ENCODE results near the gene KRT72. TPM values are rescaled to one million over a fixed set of nuclear protein-coding genes. Genes with fewer than 3 reads are reported as not detected.

KRT72 gene
- polyA plus RNA-seq, 1 donor from 2014 or later = not detected

DNA sequence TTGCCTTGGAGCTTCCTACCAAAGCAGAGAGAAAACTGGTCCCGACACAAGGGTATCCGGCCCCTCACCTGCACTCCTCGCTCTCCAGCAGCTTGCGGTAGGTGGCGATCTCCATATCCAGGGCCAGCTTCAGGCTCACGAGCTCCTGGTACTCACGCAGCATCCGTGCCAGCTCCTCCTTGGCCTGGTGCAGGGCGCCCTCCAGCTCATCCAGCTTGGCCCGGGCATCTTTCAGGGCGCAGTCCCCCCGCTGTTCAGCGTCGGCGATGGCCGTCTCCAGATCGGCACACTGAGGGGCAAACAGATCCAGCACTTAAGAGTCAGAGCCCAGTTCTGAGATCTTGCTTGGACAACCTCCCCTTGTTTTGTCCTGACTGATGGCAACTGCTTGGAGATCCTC is 13.7 kb downstream of the KRT72 start:
- Histone ChIP-seq H3K9me2 (ENCODE audit: insufficient read depth, low read length) (no peaks in the 10 kb centered on the region), H3F3A (ENCODE audit: insufficient read depth, low read length, poor library complexity, severe bottlenecking) (no peaks in the 10 kb centered on the region), H3K4me2 (ENCODE audit: low read length) (no peak overlapping the region), H4K20me1 (ENCODE audit: insufficient read depth) (no peaks in the 10 kb centered on the region), H3K9ac (ENCODE audit: low read length) (no peak overlapping the region), H3K9me3 (ENCODE audit: low read length) (no peaks in the 10 kb centered on the region), H3K36me3 (ENCODE audit: insufficient read depth, low read length) (no peaks in the 10 kb centered on the region), H3K27ac (ENCODE audit: low read length) (no peak overlapping the region), H3K4me3 (ENCODE audit: low read length) (no peak overlapping the region), H3K27me3 (ENCODE audit: insufficient read depth, low read depth, low read length) (no peaks in the 10 kb centered on the region), H2AFZ (ENCODE audit: low read depth, low read length) (no peak overlapping the region), H3K79me2 (replicated peaks; ENCODE audit: insufficient read depth, low read length) (no peaks in the 10 kb centered on the region)
- TF ChIP-seq EZH2 (IDR thresholded peaks at IDR 0.05; ENCODE audit: borderline replicate concordance, insufficient read depth, low read length, poor library complexity, severe bottlenecking) (no peak), MXI1 (conservative IDR thresholded peaks at IDR 0.05; ENCODE audit: poor library complexity, severe bottlenecking) (no peak), EP300 (conservative IDR thresholded peaks at IDR 0.05; ENCODE audit: poor library complexity, severe bottlenecking) (no peak), SMC3 (conservative IDR thresholded peaks at IDR 0.05; ENCODE audit: poor library complexity) (no peak), POLR2AphosphoS5 (IDR thresholded peaks at IDR 0.05) (no peak), RAD21 (conservative IDR thresholded peaks at IDR 0.05) (no peak), TAF1 (IDR thresholded peaks at IDR 0.05; ENCODE audit: low read depth) (no peak)
- TF ChIP-seq, protein P1, sequence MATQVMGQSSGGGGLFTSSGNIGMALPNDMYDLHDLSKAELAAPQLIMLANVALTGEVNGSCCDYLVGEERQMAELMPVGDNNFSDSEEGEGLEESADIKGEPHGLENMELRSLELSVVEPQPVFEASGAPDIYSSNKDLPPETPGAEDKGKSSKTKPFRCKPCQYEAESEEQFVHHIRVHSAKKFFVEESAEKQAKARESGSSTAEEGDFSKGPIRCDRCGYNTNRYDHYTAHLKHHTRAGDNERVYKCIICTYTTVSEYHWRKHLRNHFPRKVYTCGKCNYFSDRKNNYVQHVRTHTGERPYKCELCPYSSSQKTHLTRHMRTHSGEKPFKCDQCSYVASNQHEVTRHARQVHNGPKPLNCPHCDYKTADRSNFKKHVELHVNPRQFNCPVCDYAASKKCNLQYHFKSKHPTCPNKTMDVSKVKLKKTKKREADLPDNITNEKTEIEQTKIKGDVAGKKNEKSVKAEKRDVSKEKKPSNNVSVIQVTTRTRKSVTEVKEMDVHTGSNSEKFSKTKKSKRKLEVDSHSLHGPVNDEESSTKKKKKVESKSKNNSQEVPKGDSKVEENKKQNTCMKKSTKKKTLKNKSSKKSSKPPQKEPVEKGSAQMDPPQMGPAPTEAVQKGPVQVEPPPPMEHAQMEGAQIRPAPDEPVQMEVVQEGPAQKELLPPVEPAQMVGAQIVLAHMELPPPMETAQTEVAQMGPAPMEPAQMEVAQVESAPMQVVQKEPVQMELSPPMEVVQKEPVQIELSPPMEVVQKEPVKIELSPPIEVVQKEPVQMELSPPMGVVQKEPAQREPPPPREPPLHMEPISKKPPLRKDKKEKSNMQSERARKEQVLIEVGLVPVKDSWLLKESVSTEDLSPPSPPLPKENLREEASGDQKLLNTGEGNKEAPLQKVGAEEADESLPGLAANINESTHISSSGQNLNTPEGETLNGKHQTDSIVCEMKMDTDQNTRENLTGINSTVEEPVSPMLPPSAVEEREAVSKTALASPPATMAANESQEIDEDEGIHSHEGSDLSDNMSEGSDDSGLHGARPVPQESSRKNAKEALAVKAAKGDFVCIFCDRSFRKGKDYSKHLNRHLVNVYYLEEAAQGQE (IDR thresholded peaks at IDR 0.05; ENCODE audit: borderline replicate concordance) = no peak
- TF ChIP-seq, protein P2, sequence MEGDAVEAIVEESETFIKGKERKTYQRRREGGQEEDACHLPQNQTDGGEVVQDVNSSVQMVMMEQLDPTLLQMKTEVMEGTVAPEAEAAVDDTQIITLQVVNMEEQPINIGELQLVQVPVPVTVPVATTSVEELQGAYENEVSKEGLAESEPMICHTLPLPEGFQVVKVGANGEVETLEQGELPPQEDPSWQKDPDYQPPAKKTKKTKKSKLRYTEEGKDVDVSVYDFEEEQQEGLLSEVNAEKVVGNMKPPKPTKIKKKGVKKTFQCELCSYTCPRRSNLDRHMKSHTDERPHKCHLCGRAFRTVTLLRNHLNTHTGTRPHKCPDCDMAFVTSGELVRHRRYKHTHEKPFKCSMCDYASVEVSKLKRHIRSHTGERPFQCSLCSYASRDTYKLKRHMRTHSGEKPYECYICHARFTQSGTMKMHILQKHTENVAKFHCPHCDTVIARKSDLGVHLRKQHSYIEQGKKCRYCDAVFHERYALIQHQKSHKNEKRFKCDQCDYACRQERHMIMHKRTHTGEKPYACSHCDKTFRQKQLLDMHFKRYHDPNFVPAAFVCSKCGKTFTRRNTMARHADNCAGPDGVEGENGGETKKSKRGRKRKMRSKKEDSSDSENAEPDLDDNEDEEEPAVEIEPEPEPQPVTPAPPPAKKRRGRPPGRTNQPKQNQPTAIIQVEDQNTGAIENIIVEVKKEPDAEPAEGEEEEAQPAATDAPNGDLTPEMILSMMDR (IDR thresholded peaks at IDR 0.05; ENCODE audit: poor library complexity, severe bottlenecking) = no peak

DNA sequence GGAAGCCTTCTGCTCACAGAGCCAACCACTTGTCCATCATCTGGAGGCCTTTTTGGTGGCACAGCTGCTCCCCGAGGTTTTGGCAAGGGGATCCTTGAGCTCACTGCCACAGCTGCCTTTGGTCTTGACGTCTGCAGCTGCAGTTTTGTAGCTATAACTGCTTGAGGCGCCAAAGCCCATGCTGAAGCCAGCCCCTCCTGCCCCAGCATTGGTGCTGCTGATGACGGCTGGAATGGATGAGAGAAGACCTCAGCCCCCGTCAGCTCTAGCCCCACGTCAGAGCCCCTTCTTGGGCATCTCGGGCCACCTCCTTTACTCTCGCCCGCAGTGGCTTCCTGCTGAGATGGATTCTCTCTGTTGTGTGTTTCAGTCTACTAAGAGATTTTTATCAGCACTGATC is 15.3 kb downstream of the KRT72 start:
- Histone ChIP-seq H4K20me1 (ENCODE audit: insufficient read depth) (no peaks in the 10 kb centered on the region), H2AFZ (ENCODE audit: low read depth, low read length) (no peak overlapping the region), H3K4me3 (ENCODE audit: low read length) (no peak overlapping the region), H3F3A (ENCODE audit: insufficient read depth, low read length, poor library complexity, severe bottlenecking) (no peaks in the 10 kb centered on the region), H3K9me3 (ENCODE audit: low read length) (no peaks in the 10 kb centered on the region), H3K9me2 (ENCODE audit: insufficient read depth, low read length) (no peaks in the 10 kb centered on the region), H3K4me2 (ENCODE audit: low read length) (no peak overlapping the region), H3K27ac (ENCODE audit: low read length) (no peak overlapping the region), H3K27me3 (ENCODE audit: insufficient read depth, low read depth, low read length) (no peaks in the 10 kb centered on the region), H3K79me2 (replicated peaks; ENCODE audit: insufficient read depth, low read length) (no peaks in the 10 kb centered on the region), H3K9ac (ENCODE audit: low read length) (no peak overlapping the region), H3K36me3 (ENCODE audit: insufficient read depth, low read length) (no peaks in the 10 kb centered on the region)
- TF ChIP-seq EZH2 (IDR thresholded peaks at IDR 0.05; ENCODE audit: borderline replicate concordance, insufficient read depth, low read length, poor library complexity, severe bottlenecking) (no peak), POLR2AphosphoS5 (IDR thresholded peaks at IDR 0.05) (no peak), RAD21 (conservative IDR thresholded peaks at IDR 0.05) (no peak), TAF1 (IDR thresholded peaks at IDR 0.05; ENCODE audit: low read depth) (no peak), MXI1 (conservative IDR thresholded peaks at IDR 0.05; ENCODE audit: poor library complexity, severe bottlenecking) (no peak), SMC3 (conservative IDR thresholded peaks at IDR 0.05; ENCODE audit: poor library complexity) (no peak), EP300 (conservative IDR thresholded peaks at IDR 0.05; ENCODE audit: poor library complexity, severe bottlenecking) (no peak)
- TF ChIP-seq, protein P1 (IDR thresholded peaks at IDR 0.05; ENCODE audit: borderline replicate concordance) = no peak
- TF ChIP-seq, protein P2 (IDR thresholded peaks at IDR 0.05; ENCODE audit: poor library complexity, severe bottlenecking) = no peak
